ENCODE measurements around the gene PTPRG. TPM values are rescaled to one million over a fixed set of nuclear protein-coding genes. Genes with fewer than 3 reads are reported as not detected.
"Not testable (repeated sequence)": the region's sequence is repeated elsewhere in the genome, so short reads cannot be mapped to it uniquely, and the experiment has no call there.

Gene PTPRG
- total RNA-seq, 4 donors from 2014 or later: 8.4 to 37.3 (median 14.9) TPM

GRCh38 chr3:61742006-61742405, 180.6 kb downstream of the PTPRG start:
- 71 to 84% methylated on average over 7 of the region's 7 CpGs for WGBS, 2 donors
- intact Hi-C loops (cut with DNase I; ENCODE audit: low total_unique reads): no loop called here
- TF ChIP-seq CTCF (IDR thresholded peaks at IDR 0.05) (no peak), POLR2A (IDR thresholded peaks at IDR 0.05) (no peak)
- no peak for DNase-seq (ENCODE audit: low spot score in 2 of 2)
- no peak overlapping the region for H3K4me3 ChIP-seq (ENCODE audit: low read depth, poor library complexity, severe bottlenecking)

GRCh38 chr3:61743067-61743466, 181.7 kb downstream of the PTPRG start:
- WGBS, 2 donors: 95 to 98% methylated on average over 11 of the region's 11 CpGs
- DNase-seq (ENCODE audit: low spot score in 2 of 2): no peak
- no peak for TF ChIP-seq CTCF (IDR thresholded peaks at IDR 0.05)
- no peak for TF ChIP-seq POLR2A (IDR thresholded peaks at IDR 0.05)
- intact Hi-C loops (cut with DNase I; ENCODE audit: low total_unique reads): no loop called here
- no peak overlapping the region for H3K4me3 ChIP-seq (ENCODE audit: low read depth, poor library complexity, severe bottlenecking)

GRCh38 chr3:61743686-61744242, 182.4 kb downstream of the PTPRG start:
- intact Hi-C loops (cut with DNase I; ENCODE audit: low total_unique reads): no loop called here
- WGBS, 2 donors: 47 to 91% methylated on average over 2 of the region's 2 CpGs
- TF ChIP-seq CTCF (IDR thresholded peaks at IDR 0.05): no peak
- no peak overlapping the region for H3K4me3 ChIP-seq (ENCODE audit: low read depth, poor library complexity, severe bottlenecking)
- DNase-seq (ENCODE audit: low spot score in 2 of 2): no peak

GRCh38 chr3:61748288-61748687, 186.9 kb downstream of the PTPRG start:
- intact Hi-C loops (cut with DNase I; ENCODE audit: low total_unique reads): no loop called here
- TF ChIP-seq CTCF (IDR thresholded peaks at IDR 0.05) (no peak), POLR2A (IDR thresholded peaks at IDR 0.05) (no peak)
- no peak for DNase-seq (ENCODE audit: low spot score in 2 of 2)
- 92 to 96% methylated on average over 3 of the region's 3 CpGs for WGBS, 2 donors
- no peak overlapping the region for H3K4me3 ChIP-seq (ENCODE audit: low read depth, poor library complexity, severe bottlenecking)

DNA sequence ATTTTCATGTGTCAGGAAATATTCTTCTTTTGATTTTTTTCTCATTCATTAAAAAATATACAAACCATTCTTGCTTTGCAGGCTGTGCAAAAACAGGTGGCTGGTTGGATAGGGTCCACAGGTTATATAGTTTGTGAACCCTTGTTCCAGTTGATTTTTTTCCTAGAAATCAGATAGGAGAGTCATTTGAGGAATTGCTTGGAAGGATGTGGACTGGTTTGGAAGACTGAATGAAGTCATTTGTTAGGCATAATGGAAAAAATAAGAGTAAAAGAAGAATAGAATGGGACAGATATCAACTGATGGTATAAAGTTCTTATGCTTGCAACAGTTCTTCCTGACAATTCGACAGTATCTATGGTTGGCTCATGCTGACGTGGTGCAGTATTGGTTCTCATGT, 189.4 kb downstream of the PTPRG start:
- no peak for TF ChIP-seq CTCF (IDR thresholded peaks at IDR 0.05)
- TF ChIP-seq POLR2A (IDR thresholded peaks at IDR 0.05): no peak
- WGBS, 2 donors: 66 to 76% methylated on average over 2 of the region's 2 CpGs
- no peak for DNase-seq (ENCODE audit: low spot score in 2 of 2)
- no peak overlapping the region for H3K4me3 ChIP-seq (ENCODE audit: low read depth, poor library complexity, severe bottlenecking)
- intact Hi-C loops (cut with DNase I; ENCODE audit: low total_unique reads): no loop called here

GRCh38 chr3:61758839-61759238, 197.5 kb downstream of the PTPRG start:
- WGBS, 2 donors: 93 to 99% methylated on average over 3 of the region's 3 CpGs
- no peak for TF ChIP-seq CTCF (IDR thresholded peaks at IDR 0.05)
- TF ChIP-seq POLR2A (IDR thresholded peaks at IDR 0.05): no peak
- DNase-seq (ENCODE audit: low spot score in 2 of 2): no peak

DNA sequence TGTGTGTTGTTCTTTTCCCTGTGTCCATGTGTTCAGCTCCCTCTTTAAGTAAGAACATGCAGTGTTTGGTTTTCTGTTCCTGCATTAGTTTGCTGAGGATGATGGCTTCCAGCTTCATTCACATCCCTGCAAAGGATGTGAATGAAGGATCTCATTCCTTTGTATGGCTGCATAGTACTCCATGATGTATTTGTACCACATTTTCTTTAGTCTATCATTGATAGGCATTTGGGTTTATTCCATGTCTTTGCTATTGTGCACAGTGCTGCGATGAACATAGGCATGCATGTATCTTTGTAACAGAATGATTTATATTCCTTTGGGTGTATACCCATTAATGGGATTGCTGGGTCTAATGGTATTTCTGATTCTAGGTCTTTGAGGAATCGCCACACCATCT, 199.4 kb downstream of the PTPRG start:
- DNase-seq (ENCODE audit: low spot score in 2 of 2); H3K4me3 ChIP-seq (ENCODE audit: low read depth, poor library complexity, severe bottlenecking); intact Hi-C loops (cut with DNase I; ENCODE audit: low total_unique reads): not testable (repeated sequence)
- 97 to 98% methylated on average over 2 of the region's 2 CpGs for WGBS, 2 donors

More at GRCh38 chr3:61758839-61759238, 197.5 kb downstream of the PTPRG start:
- intact Hi-C loops (cut with DNase I; ENCODE audit: low total_unique reads): no loop called here
- no peak overlapping the region for H3K4me3 ChIP-seq (ENCODE audit: low read depth, poor library complexity, severe bottlenecking)
